Measurements from ENCODE around the gene COPG1.

DNA sequence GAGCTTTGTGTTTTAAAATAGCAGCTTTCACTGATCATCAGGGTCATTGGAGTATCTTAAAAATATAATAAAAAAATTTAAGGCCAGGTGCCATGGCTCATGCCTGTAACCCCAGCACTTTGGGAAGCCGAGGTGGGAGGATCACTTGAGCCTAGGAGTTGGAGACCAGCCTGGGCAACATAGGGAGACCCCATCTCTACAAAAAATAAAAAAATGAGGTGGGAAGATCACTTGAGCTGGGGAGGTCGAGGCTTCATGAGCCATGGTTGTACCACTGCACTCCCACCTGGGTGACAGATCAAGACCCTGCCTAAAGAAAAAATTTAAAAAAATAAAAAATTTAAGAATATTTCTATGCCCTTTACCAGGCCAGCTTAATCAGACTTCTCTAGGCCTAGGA, 30.8 kb downstream of the COPG1 start:
- TF ChIP-seq YY1 (IDR thresholded peaks at IDR 0.05; ENCODE audit: insufficient read depth, insufficient read length) (no peak), ZNF274 (IDR thresholded peaks at IDR 0.05; ENCODE audit: low read depth, low read length) (no peak)
